ENCODE measurements around the gene GAL3ST3. TPM values are rescaled to one million over a fixed set of nuclear protein-coding genes. Genes with fewer than 3 reads are reported as not detected.

The GAL3ST3 gene
- total and polyA plus RNA-seq, 10 of the 15 experiments (the other 5 are each of a cell fraction or from before 2014, with no cell fraction given): 0.06 to 0.12 TPM; not detected in 8

GRCh38 chr11:66090288-66090687, 41.3 kb upstream of the GAL3ST3 start (continued):
- TF ChIP-seq ZBTB33 (IDR thresholded peaks at IDR 0.05) (no peak), CREM (IDR thresholded peaks at IDR 0.05; ENCODE audit: low read depth) (no peak)

- H3K79me2 ChIP-seq (ENCODE audit: control insufficient read depth, insufficient read depth, low read length): peaks cover 49% of the 10 kb centered on the region
- H3K27ac ChIP-seq (ENCODE audit: control insufficient read depth, insufficient read depth): no peak overlapping the region; the same call in 1 of the 2 replicates
- no peaks in the 10 kb centered on the region for H3K27me3 ChIP-seq (replicated peaks in 1 of 2; ENCODE audit: control insufficient read depth in 2 of 2, insufficient read depth in 2 of 2, low read length in 1 of 2)
- WGBS (ENCODE audit: insufficient coverage, insufficient replicate concordance, low lambda C conversion rate, missing lambda C conversion rate): 69% methylated on average over 3 of the region's 3 CpGs
- no TSS peak for BruUV-seq (replicated peaks)
- no peaks in the 10 kb centered on the region; the same call in 2 of the 3 replicates for H3K9me3 ChIP-seq (replicated peaks; ENCODE audit: control insufficient read depth, insufficient read depth, low read length)
- TF ChIP-seq SP1 (IDR thresholded peaks at IDR 0.05; ENCODE audit: low read depth, low read length) (no peak), ZSCAN29 (IDR thresholded peaks at IDR 0.05) (no peak), ATF7 (IDR thresholded peaks at IDR 0.05; ENCODE audit: low read depth) (no peak), RELA (IDR thresholded peaks at IDR 0.05; ENCODE audit: borderline replicate concordance, partially characterized antibody) (no peak), CHD4 (IDR thresholded peaks at IDR 0.05) (no peak), CTCF (IDR thresholded peaks at IDR 0.05 in 2 of 3, conservative IDR thresholded peaks at IDR 0.05 in 1 of 3; ENCODE audit: control insufficient read depth in 2 of 3, extremely low read depth in 1 of 3, insufficient read depth in 1 of 3, low read depth in 3 of 3, low read length in 3 of 3) (no peak)
- ATAC-seq (no peak), FAIRE-seq (no peak), DNase-seq (ENCODE audit: low read depth, low spot score) (no peak)
- H3K36me3 ChIP-seq (ENCODE audit: control insufficient read depth in 2 of 2, insufficient read depth in 2 of 2, low read length in 1 of 2): peaks cover 0 to 7% of the 10 kb centered on the region in 2 experiments; a peak in 1 of 4 replicates
- RAD21 ChIA-PET (ENCODE audit: unreplicated experiment): no interaction called here
- CTCF ChIA-PET: interaction anchor here (0.7 to 2.3 kb wide), 5 partner anchors 8 to 198 kb away, joined by 3 to 5 read pairs (median 4); no protein-coding TSS in a partner anchor
- SMC1A ChIA-PET (ENCODE audit: uncharacterized antibody, unreplicated experiment): interaction anchor here (0.6 to 1.5 kb wide), 6 partner anchors 13 to 348 kb away, joined by 3 to 5 read pairs (median 4); no protein-coding TSS in a partner anchor
- intact Hi-C loops (cut with micrococcal nuclease; ENCODE audit: unreplicated experiment): no loop called here
- no peak overlapping the region for H2AFZ ChIP-seq (ENCODE audit: control insufficient read depth, low read depth, low read length)
- peaks cover 18% of the 10 kb centered on the region for H3K4me1 ChIP-seq (ENCODE audit: control insufficient read depth, insufficient read depth, low read length)
- no peaks in the 10 kb centered on the region; the same call in 1 of the 2 replicates for H4K20me1 ChIP-seq (ENCODE audit: control insufficient read depth, insufficient read depth)
- no peak overlapping the region for H3K4me2 ChIP-seq (ENCODE audit: control insufficient read depth, insufficient read depth)
- in situ Hi-C loops (cut with MboI): no loop called here
- POLR2A ChIA-PET: interaction anchor here (0.5 to 1.9 kb wide), 5 partner anchors 8 to 1391 kb away, joined by 3 to 9 read pairs (median 4); no protein-coding TSS in a partner anchor
- no peak overlapping the region for H3K4me3 ChIP-seq
- H3K9ac ChIP-seq (ENCODE audit: control insufficient read depth, insufficient read depth, low read length): no peak overlapping the region
These were observed 40.1 kb upstream of the GAL3ST3 start for GRCh38 chr11:66089067-66089466.
